OCI-LY7 (cell line): ENCODE measurements around the gene DNAJB1.
"Not testable (repeated sequence)": the region's sequence is repeated elsewhere in the genome, so short reads cannot be mapped to it uniquely, and the experiment has no call there.

Experiments
- CTCF ChIP-seq: fragments of 200-600 bp; sonication (generic); conservative IDR thresholded peaks from 2 replicates; pipeline ENCODE4 v1.5.1; 2014; ENCODE audit warnings: mild to moderate bottlenecking, antibody characterized with exemption, low read length, moderate library complexity, mixed read lengths
- EZH2phosphoT487 ChIP-seq: fragments of 200-600 bp; sonication (generic); IDR thresholded peaks from 2 replicates; pipeline ENCODE4 v1.6.1; 2018; ENCODE audit warnings: low read depth, borderline replicate concordance, mild to moderate bottlenecking, mixed run types, antibody characterized with exemption, low read length, moderate library complexity, mixed read lengths

GRCh38 chr19:14552006-14552360 lies 33.8 kb upstream of the DNAJB1 start:
- not testable (repeated sequence) for TF ChIP-seq CTCF, EZH2phosphoT487
